ENCODE data around the gene C11orf16.
"Not testable (repeated sequence)": the region's sequence is repeated elsewhere in the genome, so short reads cannot be mapped to it uniquely, and the experiment has no call there.

The C11orf16 gene

GRCh38 chr11:8948886-8949285 is 16.1 kb upstream of the C11orf16 start:
- DNase-seq (ENCODE audit: low spot score), result no peak
- TF ChIP-seq CTCF (IDR thresholded peaks at IDR 0.05; ENCODE audit: extremely low read depth, missing control alignments), result no peak

GRCh38 chr11:8947230-8947943 is 14.6 kb upstream of the C11orf16 start:
- no peak for DNase-seq (ENCODE audit: low spot score)

DNA sequence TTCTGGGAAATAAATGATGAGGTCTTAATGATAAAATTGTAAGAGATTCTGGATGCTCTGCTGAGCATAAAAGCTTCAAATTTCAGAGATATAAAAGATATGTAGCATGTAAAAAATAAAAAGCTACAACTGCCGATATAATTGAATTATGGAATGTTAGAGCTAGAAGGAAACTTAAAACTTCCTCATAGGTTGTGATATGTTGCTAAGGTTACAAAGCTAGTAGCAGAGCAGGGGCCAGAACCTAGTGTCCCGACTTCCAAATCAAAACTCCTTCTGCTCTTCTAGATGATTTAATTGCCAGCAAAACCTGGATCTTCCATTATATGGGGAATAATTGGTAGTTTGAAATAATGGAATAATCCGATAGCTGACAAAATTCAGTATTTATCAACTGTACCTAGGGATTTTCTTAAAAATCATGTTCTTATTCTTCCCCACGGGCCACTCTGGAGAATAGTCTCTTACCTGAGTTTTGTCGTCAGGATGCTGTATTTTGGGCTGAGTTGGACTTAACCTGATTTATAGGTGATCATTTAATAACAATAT is 9.8 kb upstream of the C11orf16 start, which contains the start of gene ASCL3:
Gene ASCL3, minus strand, starts transcription at position 499 of the 549 bp plus-strand sequence. CDS start 4,855 bp downstream, outside the sequence.
- TF ChIP-seq CTCF (IDR thresholded peaks at IDR 0.05; ENCODE audit: extremely low read depth, missing control alignments), result no peak

More at GRCh38 chr11:8947230-8947943, 14.6 kb upstream of the C11orf16 start:
- TF ChIP-seq CTCF (IDR thresholded peaks at IDR 0.05; ENCODE audit: extremely low read depth, missing control alignments), result no peak

DNA sequence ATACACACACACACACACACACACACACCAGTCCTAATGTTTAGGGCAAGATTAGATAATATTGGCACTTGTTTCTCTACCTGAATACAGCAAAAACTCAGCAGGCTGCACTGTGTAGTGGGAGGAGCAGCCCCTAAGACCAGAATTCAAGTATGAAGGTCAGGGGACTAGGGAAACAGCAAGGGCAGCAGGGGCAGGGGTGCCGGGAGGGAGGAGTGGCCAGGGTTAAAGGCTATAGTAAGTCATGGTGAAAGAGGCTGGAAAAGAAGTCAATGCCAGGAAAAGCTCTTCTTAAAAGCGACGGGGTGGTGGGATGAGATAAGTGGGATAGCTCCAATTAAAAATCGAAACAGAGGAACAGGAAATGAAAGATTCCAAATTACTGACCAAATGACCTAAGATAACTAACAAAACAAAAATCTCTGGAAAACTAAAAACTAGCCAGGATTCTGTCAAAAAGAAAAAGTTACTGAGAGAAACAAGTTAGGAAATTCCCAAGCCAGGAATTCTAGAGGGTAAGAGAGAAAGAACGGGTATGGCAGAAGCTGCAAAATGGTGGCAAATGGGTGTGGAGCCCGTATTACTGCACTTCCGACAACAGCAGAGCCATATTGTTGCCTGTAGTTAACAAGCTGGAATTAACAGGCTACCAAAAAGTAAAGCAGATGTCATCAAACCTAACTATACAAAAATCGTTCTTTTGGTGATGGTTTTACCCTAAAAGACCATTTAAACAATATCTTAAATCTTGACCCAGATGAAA is 8.8 kb upstream of the C11orf16 start:
- no peak for TF ChIP-seq CTCF (IDR thresholded peaks at IDR 0.05; ENCODE audit: extremely low read depth, missing control alignments)
- no peak for DNase-seq (ENCODE audit: low spot score)

More for the DNA sequence above, 9.8 kb upstream of the C11orf16 start, which contains the start of gene ASCL3:
- no peak for DNase-seq (ENCODE audit: low spot score)

DNA sequence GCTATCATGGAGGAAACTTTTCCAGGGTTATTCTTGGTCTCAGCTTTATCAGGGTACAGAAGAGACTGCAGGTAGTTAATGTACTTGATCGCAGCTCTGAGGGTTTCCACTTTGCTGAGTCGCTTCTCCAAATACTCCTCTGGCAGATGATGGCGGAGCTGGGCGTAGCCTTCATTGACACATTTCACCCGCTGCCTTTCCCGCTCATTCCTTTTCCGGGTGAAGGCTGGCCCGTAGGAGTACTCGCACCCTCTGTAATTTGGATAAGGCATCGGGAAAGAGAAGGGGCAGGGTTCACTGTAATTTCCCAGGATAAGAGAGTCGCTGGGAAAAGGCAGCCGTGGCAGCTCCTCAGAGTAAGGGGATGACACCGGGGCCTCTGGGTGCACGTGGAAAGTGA is 4.9 kb upstream of the C11orf16 start:
- TF ChIP-seq CTCF (IDR thresholded peaks at IDR 0.05; ENCODE audit: extremely low read depth, missing control alignments), result no peak
- no peak for DNase-seq (ENCODE audit: low spot score)

- DNase-seq (ENCODE audit: low spot score), result peak; percentile 24
- no peak for TF ChIP-seq CTCF (IDR thresholded peaks at IDR 0.05; ENCODE audit: extremely low read depth, missing control alignments)
Observed at GRCh38 chr11:8937159-8937558, 4.4 kb upstream of the C11orf16 start.

GRCh38 chr11:8935789-8936188 is 3.0 kb upstream of the C11orf16 start:
- not testable (repeated sequence) for DNase-seq (ENCODE audit: low spot score)
